OCI-LY7 (cell line): ENCODE results near the gene OSBPL1A.

Source experiments
- CTCF ChIP-seq: fragments of 200-600 bp; sonication (generic); conservative IDR thresholded peaks from 2 replicates; pipeline ENCODE4 v1.5.1; 2014; ENCODE audit warnings: mild to moderate bottlenecking, antibody characterized with exemption, low read length, moderate library complexity, mixed read lengths
- EZH2phosphoT487 ChIP-seq: fragments of 200-600 bp; sonication (generic); IDR thresholded peaks from 2 replicates; pipeline ENCODE4 v1.6.1; 2018; ENCODE audit warnings: low read depth, borderline replicate concordance, mild to moderate bottlenecking, mixed run types, antibody characterized with exemption, low read length, moderate library complexity, mixed read lengths

GRCh38 chr18:24265502-24266064, 132.0 kb downstream of the OSBPL1A start:
- TF ChIP-seq CTCF (no peak), EZH2phosphoT487 (no peak)
